ENCODE data around the gene FMNL3.

Gene FMNL3

GRCh38 chr12:49652921-49653520, 54.2 kb downstream of the FMNL3 start:
- in situ Hi-C loops (cut with HindIII; ENCODE audit: low sequenced_read_pairs): no loop called here

GRCh38 chr12:49651855-49652254, 55.4 kb downstream of the FMNL3 start:
- in situ Hi-C loops (cut with HindIII; ENCODE audit: low sequenced_read_pairs): no loop called here

- in situ Hi-C loops (cut with HindIII; ENCODE audit: low sequenced_read_pairs): no loop called here
These were observed 57.3 kb downstream of the FMNL3 start for GRCh38 chr12:49649892-49650291.

GRCh38 chr12:49649445-49649844, 57.8 kb downstream of the FMNL3 start:
- in situ Hi-C loops (cut with HindIII; ENCODE audit: low sequenced_read_pairs): no loop called here

- in situ Hi-C loops (cut with HindIII; ENCODE audit: low sequenced_read_pairs): no loop called here
These were observed 58.5 kb downstream of the FMNL3 start for GRCh38 chr12:49648712-49649003.

- in situ Hi-C loops (cut with HindIII; ENCODE audit: low sequenced_read_pairs): no loop called here
These were observed 59.1 kb downstream of the FMNL3 start for GRCh38 chr12:49647827-49648711.

- in situ Hi-C loops (cut with HindIII; ENCODE audit: low sequenced_read_pairs): no loop called here
These were observed 60.1 kb downstream of the FMNL3 start for GRCh38 chr12:49646871-49647654.

GRCh38 chr12:49646331-49646830, 60.8 kb downstream of the FMNL3 start:
- in situ Hi-C loops (cut with HindIII; ENCODE audit: low sequenced_read_pairs): no loop called here

- in situ Hi-C loops (cut with HindIII; ENCODE audit: low sequenced_read_pairs): no loop called here
These were observed 61.8 kb downstream of the FMNL3 start for GRCh38 chr12:49645146-49646039.

GRCh38 chr12:49644620-49644994, 62.6 kb downstream of the FMNL3 start:
- in situ Hi-C loops (cut with HindIII; ENCODE audit: low sequenced_read_pairs): loop anchor here (5.0 kb wide), 2 partner anchors 63 to 108 kb away; partner anchors contain the start of gene FMNL3

GRCh38 chr12:49643961-49644619, 63.1 kb downstream of the FMNL3 start:
- in situ Hi-C loops (cut with HindIII; ENCODE audit: low sequenced_read_pairs): loop anchor here (5.0 kb wide), 2 partner anchors 63 to 108 kb away; partner anchors contain the start of gene FMNL3

- in situ Hi-C loops (cut with HindIII; ENCODE audit: low sequenced_read_pairs): loop anchor here (5.0 kb wide), 2 partner anchors 64 to 109 kb away; partner anchors contain the start of gene FMNL3
These were observed 64.1 kb downstream of the FMNL3 start for GRCh38 chr12:49643135-49643534.

- in situ Hi-C loops (cut with HindIII; ENCODE audit: low sequenced_read_pairs): loop anchor here (5.0 kb wide), 2 partner anchors 65 to 110 kb away; partner anchors contain the start of gene FMNL3
These were observed 64.8 kb downstream of the FMNL3 start for GRCh38 chr12:49642370-49642802.

- in situ Hi-C loops (cut with HindIII; ENCODE audit: low sequenced_read_pairs): loop anchor here (5.0 kb wide), 2 partner anchors 65 to 110 kb away; partner anchors contain the start of gene FMNL3
These were observed 65.3 kb downstream of the FMNL3 start for GRCh38 chr12:49641748-49642369.

GRCh38 chr12:49636979-49637755, 70.0 kb downstream of the FMNL3 start:
- in situ Hi-C loops (cut with HindIII; ENCODE audit: low sequenced_read_pairs): no loop called here

GRCh38 chr12:49636574-49636973, 70.6 kb downstream of the FMNL3 start:
- in situ Hi-C loops (cut with HindIII; ENCODE audit: low sequenced_read_pairs): no loop called here

- in situ Hi-C loops (cut with HindIII; ENCODE audit: low sequenced_read_pairs): no loop called here
These were observed 71.5 kb downstream of the FMNL3 start for GRCh38 chr12:49635656-49636055.

- in situ Hi-C loops (cut with HindIII; ENCODE audit: low sequenced_read_pairs): no loop called here
These were observed 72.2 kb downstream of the FMNL3 start for GRCh38 chr12:49635036-49635435.
